ENCODE results near the gene GTF3C6.
A peak's percentile ranks its signal among the peaks of the same experiment; 100 is the strongest.
"Not testable (repeated sequence)": the region's sequence is repeated elsewhere in the genome, so short reads cannot be mapped to it uniquely, and the experiment has no call there.

GTF3C6 gene

GRCh38 chr6:110980227-110980626 is 21.7 kb downstream of the GTF3C6 start:
- no peak for DNase-seq

- no peak for DNase-seq
These were observed 22.1 kb downstream of the GTF3C6 start for GRCh38 chr6:110980648-110981047.

- DNase-seq = peak; percentile 16
These were observed 22.7 kb downstream of the GTF3C6 start for GRCh38 chr6:110981202-110981600.

- no peak for DNase-seq
These were observed 32.5 kb downstream of the GTF3C6 start for GRCh38 chr6:110990840-110991576.

GRCh38 chr6:110996691-110997090 is 38.2 kb downstream of the GTF3C6 start:
- no peak for DNase-seq

- no peak for DNase-seq
These were observed 41.2 kb downstream of the GTF3C6 start for GRCh38 chr6:110999634-111000270.

GRCh38 chr6:111002350-111002749 is 43.8 kb downstream of the GTF3C6 start:
- no peak for DNase-seq

- peak; percentile 50 for DNase-seq
These were observed 53.0 kb downstream of the GTF3C6 start for GRCh38 chr6:111011360-111012142.

GRCh38 chr6:111012143-111012452 is 53.6 kb downstream of the GTF3C6 start:
- DNase-seq = no peak

GRCh38 chr6:111012520-111012919 is 54.0 kb downstream of the GTF3C6 start:
- DNase-seq = not testable (repeated sequence)

- DNase-seq = no peak
These were observed 54.8 kb downstream of the GTF3C6 start for GRCh38 chr6:111013144-111013915.

GRCh38 chr6:111015389-111016124 is 57.1 kb downstream of the GTF3C6 start:
- DNase-seq = no peak

GRCh38 chr6:111017241-111017640 is 58.7 kb downstream of the GTF3C6 start:
- not testable (repeated sequence) for DNase-seq

All from retina (tissue), 1 donor.